Vagina (tissue), 2 donors: ENCODE data around the gene ZNF385B.

Experiments used
- POLR2A ChIP-seq, 2 donors: fragments of 450-650 bp; IDR thresholded peaks; one replicate each; pipeline ENCODE4 v1.6.1; 2017; ENCODE audit warnings: antibody characterized with exemption in 2 of 2, mild to moderate bottlenecking in 2 of 2, moderate library complexity in 2 of 2
- POLR2AphosphoS5 ChIP-seq, 2 donors: sonication (generic); formaldehyde crosslinking; IDR thresholded peaks; one replicate each; pipeline ENCODE4 v1.9.0; 2017; ENCODE audit warnings: antibody characterized with exemption in 2 of 2, mild to moderate bottlenecking in 2 of 2, low read depth in 1 of 2; ENCODE audit not compliant: insufficient read depth in 1 of 2
- TF ChIP-seq, protein P1 (sequence below), 3 experiments: fragments of 450-650 bp in 2 of 3; fragments of 200-600 bp in 1 of 3; sonication (generic) in 1 of 3; IDR thresholded peaks; one replicate each; pipeline ENCODE4 v1.5.1; 2017 to 2019; ENCODE audit warnings: antibody characterized with exemption in 3 of 3, mild to moderate bottlenecking in 2 of 3, moderate library complexity in 2 of 3

- no peak for TF ChIP-seq POLR2A (IDR thresholded peaks at IDR 0.05)
- TF ChIP-seq, protein P1, sequence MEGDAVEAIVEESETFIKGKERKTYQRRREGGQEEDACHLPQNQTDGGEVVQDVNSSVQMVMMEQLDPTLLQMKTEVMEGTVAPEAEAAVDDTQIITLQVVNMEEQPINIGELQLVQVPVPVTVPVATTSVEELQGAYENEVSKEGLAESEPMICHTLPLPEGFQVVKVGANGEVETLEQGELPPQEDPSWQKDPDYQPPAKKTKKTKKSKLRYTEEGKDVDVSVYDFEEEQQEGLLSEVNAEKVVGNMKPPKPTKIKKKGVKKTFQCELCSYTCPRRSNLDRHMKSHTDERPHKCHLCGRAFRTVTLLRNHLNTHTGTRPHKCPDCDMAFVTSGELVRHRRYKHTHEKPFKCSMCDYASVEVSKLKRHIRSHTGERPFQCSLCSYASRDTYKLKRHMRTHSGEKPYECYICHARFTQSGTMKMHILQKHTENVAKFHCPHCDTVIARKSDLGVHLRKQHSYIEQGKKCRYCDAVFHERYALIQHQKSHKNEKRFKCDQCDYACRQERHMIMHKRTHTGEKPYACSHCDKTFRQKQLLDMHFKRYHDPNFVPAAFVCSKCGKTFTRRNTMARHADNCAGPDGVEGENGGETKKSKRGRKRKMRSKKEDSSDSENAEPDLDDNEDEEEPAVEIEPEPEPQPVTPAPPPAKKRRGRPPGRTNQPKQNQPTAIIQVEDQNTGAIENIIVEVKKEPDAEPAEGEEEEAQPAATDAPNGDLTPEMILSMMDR (IDR thresholded peaks at IDR 0.05), result no peak
- TF ChIP-seq POLR2AphosphoS5 (IDR thresholded peaks at IDR 0.05; ENCODE audit: insufficient read depth in 1 of 2, low read depth in 1 of 2), result no peak
These were observed 390.4 kb downstream of the ZNF385B start for GRCh38 chr2:179470992-179471391.
